ENCODE data around the gene ARRDC1.
"Not testable (repeated sequence)": the region's sequence is repeated elsewhere in the genome, so short reads cannot be mapped to it uniquely, and the experiment has no call there.

ARRDC1 gene

GRCh38 chr9:137583957-137584356 is 21.5 kb upstream of the ARRDC1 start:
- DNase-seq, result no peak

GRCh38 chr9:137586854-137587253 is 18.6 kb upstream of the ARRDC1 start:
- DNase-seq, result no peak

- DNase-seq, result no peak
Observed at GRCh38 chr9:137588311-137588710, 17.2 kb upstream of the ARRDC1 start.

GRCh38 chr9:137588891-137589290 is 16.6 kb upstream of the ARRDC1 start:
- DNase-seq, result no peak

- no peak for DNase-seq
Observed at GRCh38 chr9:137589441-137590122, 15.9 kb upstream of the ARRDC1 start.

GRCh38 chr9:137590123-137590468 is 15.4 kb upstream of the ARRDC1 start:
- no peak for DNase-seq

GRCh38 chr9:137590469-137591383 is 14.8 kb upstream of the ARRDC1 start, which contains the start of gene ZMYND19:
Gene ZMYND19, minus strand, starts transcription at chr9:137590512. Its CDS starts 249 bp downstream, at chr9:137590263.
- peak in 55 of 58 donors; percentile 20 to 88 (median 74) for DNase-seq

- peak in 1 of 58 donors; percentile 26 for DNase-seq
Observed at GRCh38 chr9:137592767-137593166, 12.7 kb upstream of the ARRDC1 start.

GRCh38 chr9:137593176-137593575 is 12.3 kb upstream of the ARRDC1 start:
- DNase-seq, result no peak

- DNase-seq, result not testable (repeated sequence)
Observed at GRCh38 chr9:137596577-137596976, 8.9 kb upstream of the ARRDC1 start.

GRCh38 chr9:137598943-137599342 is 6.5 kb upstream of the ARRDC1 start:
- no peak for DNase-seq

GRCh38 chr9:137602661-137603060 is 2.8 kb upstream of the ARRDC1 start:
- DNase-seq, result no peak

- no peak for DNase-seq
Observed at GRCh38 chr9:137603879-137604278, 1.6 kb upstream of the ARRDC1 start.

GRCh38 chr9:137604345-137605086 is 970 bp upstream of the ARRDC1 start:
- DNase-seq, result no peak

- DNase-seq, result peak in 2 of 58 donors; percentile 24 to 34
Observed at GRCh38 chr9:137606005-137606621, 627 bp downstream of the ARRDC1 start.

- no peak for DNase-seq
Observed at GRCh38 chr9:137606734-137607138, 1.2 kb downstream of the ARRDC1 start.

GRCh38 chr9:137607141-137607857 is 1.8 kb downstream of the ARRDC1 start:
- DNase-seq, result peak in 1 of 58 donors; percentile 41

- no peak for DNase-seq
Observed at GRCh38 chr9:137610944-137611343, 5.5 kb downstream of the ARRDC1 start.

- no peak for DNase-seq
Observed at GRCh38 chr9:137611623-137612609, 6.4 kb downstream of the ARRDC1 start.

All from anterior cingulate cortex (tissue), 58 donors.